GM12891 (cell line): ENCODE results near the gene USP10.

Source experiments
- PAX5 ChIP-seq: IDR thresholded peaks from 2 replicates; pipeline ENCODE4 v1.6.1; 2011; ENCODE audit warnings: low read length, moderate library complexity, mild to moderate bottlenecking; ENCODE audit not compliant: insufficient read depth, severe bottlenecking
- POLR2A ChIP-seq: IDR thresholded peaks from 2 replicates; pipeline ENCODE4 v1.6.1; 2011; ENCODE audit warnings: low read depth, low read length, control low read depth
- POLR2AphosphoS5 ChIP-seq: IDR thresholded peaks from 2 replicates; pipeline ENCODE4 v1.6.1; 2011; ENCODE audit warnings: low read depth, low read length, control low read depth
- TAF1 ChIP-seq: IDR thresholded peaks from 2 replicates; pipeline ENCODE4 v1.6.1; 2011; ENCODE audit warnings: low read depth, low read length, control low read depth

- TF ChIP-seq TAF1 (no peak), POLR2AphosphoS5 (no peak), POLR2A (no peak), PAX5 (no peak)
These were observed 42.5 kb upstream of the USP10 start for GRCh38 chr16:84657229-84657837.
